ENCODE data around the gene AJAP1. TPM values are rescaled to one million over a fixed set of nuclear protein-coding genes. Genes with fewer than 3 reads are reported as not detected.

The AJAP1 gene
- total and polyA plus RNA-seq, 7 donors = 0.04 to 0.95 (median 0.55) TPM; not detected in 1

- no peaks in the 10 kb centered on the region for H3K27me3 ChIP-seq
- intact Hi-C loops (cut with DNase I) = no loop called here
- WGBS, 2 donors = 49 to 53% methylated on average over 7 of the region's 7 CpGs
Measured at GRCh38 chr1:4684864-4685522, 30.6 kb downstream of the AJAP1 start.

GRCh38 chr1:4685523-4685865, 31.1 kb downstream of the AJAP1 start:
- H3K36me3 ChIP-seq = no peaks in the 10 kb centered on the region
- H3K4me1 ChIP-seq = no peaks in the 10 kb centered on the region
- H3K9me3 ChIP-seq = peaks cover 0 to 2% (median 0%) of the 10 kb centered on the region in 4 donors
- 88 to 92% methylated on average over 6 of the region's 6 CpGs for WGBS, 2 donors
- intact Hi-C loops (cut with DNase I) = no loop called here
- TF ChIP-seq POLR2AphosphoS5 (IDR thresholded peaks at IDR 0.05) (no peak), POLR2A (IDR thresholded peaks at IDR 0.05) (no peak), CTCF (IDR thresholded peaks at IDR 0.05) (no peak)
- no peaks in the 10 kb centered on the region for H3K27me3 ChIP-seq
- no peak overlapping the region for H3K4me3 ChIP-seq
- no peak for DNase-seq
- H3K27ac ChIP-seq = no peak overlapping the region

More at GRCh38 chr1:4684864-4685522, 30.6 kb downstream of the AJAP1 start:
- Histone ChIP-seq H3K4me3 (no peak overlapping the region), H3K4me1 (no peaks in the 10 kb centered on the region), H3K36me3 (no peaks in the 10 kb centered on the region), H3K27ac (no peak overlapping the region), H3K9me3 (peaks cover 0 to 6% (median 1%) of the 10 kb centered on the region in 4 donors)
- DNase-seq = no peak
- TF ChIP-seq POLR2A (IDR thresholded peaks at IDR 0.05) (no peak), CTCF (IDR thresholded peaks at IDR 0.05) (no peak), POLR2AphosphoS5 (IDR thresholded peaks at IDR 0.05) (no peak), EP300 (IDR thresholded peaks at IDR 0.05) (no peak)

GRCh38 chr1:4687943-4688342, 33.5 kb downstream of the AJAP1 start:
- Histone ChIP-seq H3K9me3 (no peaks in the 10 kb centered on the region), H3K27ac (no peak overlapping the region), H3K4me3 (no peak overlapping the region), H3K4me1 (no peaks in the 10 kb centered on the region), H3K27me3 (no peaks in the 10 kb centered on the region), H3K36me3 (no peaks in the 10 kb centered on the region)
- TF ChIP-seq POLR2AphosphoS5 (IDR thresholded peaks at IDR 0.05) = no peak
- intact Hi-C loops (cut with DNase I) = no loop called here
- DNase-seq = no peak
- WGBS, 2 donors = 84 to 85% methylated on average over 11 of the region's 11 CpGs

- 85 to 86% methylated on average over 24 of the region's 24 CpGs for WGBS, 2 donors
- TF ChIP-seq EP300 (IDR thresholded peaks at IDR 0.05) (no peak), POLR2A (IDR thresholded peaks at IDR 0.05) (no peak), CTCF (IDR thresholded peaks at IDR 0.05) (no peak), POLR2AphosphoS5 (IDR thresholded peaks at IDR 0.05) (no peak)
- intact Hi-C loops (cut with DNase I) = no loop called here
- DNase-seq = no peak
- Histone ChIP-seq H3K4me1 (no peaks in the 10 kb centered on the region), H3K36me3 (no peaks in the 10 kb centered on the region), H3K9me3 (no peaks in the 10 kb centered on the region), H3K27ac (no peak overlapping the region), H3K27me3 (no peaks in the 10 kb centered on the region), H3K4me3 (no peak overlapping the region)
Measured at GRCh38 chr1:4689271-4689935, 35.0 kb downstream of the AJAP1 start.

- no peak for DNase-seq
- Histone ChIP-seq H3K4me1 (no peaks in the 10 kb centered on the region), H3K36me3 (no peaks in the 10 kb centered on the region), H3K27me3 (no peaks in the 10 kb centered on the region), H3K9me3 (no peaks in the 10 kb centered on the region), H3K4me3 (no peak overlapping the region), H3K27ac (no peak overlapping the region)
- TF ChIP-seq CTCF (IDR thresholded peaks at IDR 0.05) (no peak), POLR2AphosphoS5 (IDR thresholded peaks at IDR 0.05) (no peak), EP300 (IDR thresholded peaks at IDR 0.05) (no peak), POLR2A (IDR thresholded peaks at IDR 0.05) (no peak)
- WGBS, 2 donors = 90 to 94% methylated on average over 19 of the region's 19 CpGs
- intact Hi-C loops (cut with DNase I) = no loop called here
Measured at GRCh38 chr1:4689941-4690635, 35.7 kb downstream of the AJAP1 start.

Data from sigmoid colon (tissue), 7 donors.